ENCODE measurements around the gene STK24. TPM values are rescaled to one million over a fixed set of nuclear protein-coding genes. Genes with fewer than 3 reads are reported as not detected.

STK24 gene
- total RNA-seq, 1 donor from 2014 or later, result 190 TPM

DNA sequence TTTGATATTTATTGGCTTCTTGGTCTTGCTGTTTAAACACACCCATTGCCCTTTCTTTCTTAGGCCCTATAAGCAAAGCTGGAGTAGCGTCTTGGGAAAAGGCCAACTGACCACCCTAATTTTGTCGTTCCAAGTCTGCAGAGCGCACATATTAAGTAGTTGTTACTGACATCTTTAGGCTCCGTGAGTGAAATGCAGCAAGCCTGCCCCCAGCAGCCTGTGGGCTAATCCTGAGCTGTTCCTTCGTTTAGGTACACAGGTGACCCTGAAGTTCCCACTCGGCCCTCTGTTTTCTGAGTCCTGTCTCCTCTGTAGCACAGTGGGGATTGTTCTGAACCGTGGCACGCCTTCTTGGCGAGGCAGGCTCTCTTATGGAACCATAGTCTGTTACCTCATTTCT is 170.5 kb downstream of the STK24 start:
- no peak for DNase-seq (ENCODE audit: low read depth)
- Histone ChIP-seq H3K4me3 (ENCODE audit: low read depth, low read length) (no peak overlapping the region), H3K27me3 (ENCODE audit: control insufficient read depth, insufficient read depth, low read length) (no peaks in the 10 kb centered on the region), H3K36me3 (ENCODE audit: control insufficient read depth, insufficient read depth, low read length) (no peaks in the 10 kb centered on the region)
- TF ChIP-seq, protein P1, sequence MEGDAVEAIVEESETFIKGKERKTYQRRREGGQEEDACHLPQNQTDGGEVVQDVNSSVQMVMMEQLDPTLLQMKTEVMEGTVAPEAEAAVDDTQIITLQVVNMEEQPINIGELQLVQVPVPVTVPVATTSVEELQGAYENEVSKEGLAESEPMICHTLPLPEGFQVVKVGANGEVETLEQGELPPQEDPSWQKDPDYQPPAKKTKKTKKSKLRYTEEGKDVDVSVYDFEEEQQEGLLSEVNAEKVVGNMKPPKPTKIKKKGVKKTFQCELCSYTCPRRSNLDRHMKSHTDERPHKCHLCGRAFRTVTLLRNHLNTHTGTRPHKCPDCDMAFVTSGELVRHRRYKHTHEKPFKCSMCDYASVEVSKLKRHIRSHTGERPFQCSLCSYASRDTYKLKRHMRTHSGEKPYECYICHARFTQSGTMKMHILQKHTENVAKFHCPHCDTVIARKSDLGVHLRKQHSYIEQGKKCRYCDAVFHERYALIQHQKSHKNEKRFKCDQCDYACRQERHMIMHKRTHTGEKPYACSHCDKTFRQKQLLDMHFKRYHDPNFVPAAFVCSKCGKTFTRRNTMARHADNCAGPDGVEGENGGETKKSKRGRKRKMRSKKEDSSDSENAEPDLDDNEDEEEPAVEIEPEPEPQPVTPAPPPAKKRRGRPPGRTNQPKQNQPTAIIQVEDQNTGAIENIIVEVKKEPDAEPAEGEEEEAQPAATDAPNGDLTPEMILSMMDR (IDR thresholded peaks at IDR 0.05; ENCODE audit: insufficient read depth, low read length, poor library complexity, severe bottlenecking), result no peak

- TF ChIP-seq, protein P1 (IDR thresholded peaks at IDR 0.05; ENCODE audit: insufficient read depth, low read length, poor library complexity, severe bottlenecking), result no peak
- Histone ChIP-seq H3K36me3 (ENCODE audit: control insufficient read depth, insufficient read depth, low read length) (no peaks in the 10 kb centered on the region), H3K4me3 (ENCODE audit: low read depth, low read length) (no peak overlapping the region), H3K27me3 (ENCODE audit: control insufficient read depth, insufficient read depth, low read length) (no peaks in the 10 kb centered on the region)
- no peak for DNase-seq (ENCODE audit: low read depth)
Measured at GRCh38 chr13:98405690-98406344, 171.1 kb downstream of the STK24 start.

DNA sequence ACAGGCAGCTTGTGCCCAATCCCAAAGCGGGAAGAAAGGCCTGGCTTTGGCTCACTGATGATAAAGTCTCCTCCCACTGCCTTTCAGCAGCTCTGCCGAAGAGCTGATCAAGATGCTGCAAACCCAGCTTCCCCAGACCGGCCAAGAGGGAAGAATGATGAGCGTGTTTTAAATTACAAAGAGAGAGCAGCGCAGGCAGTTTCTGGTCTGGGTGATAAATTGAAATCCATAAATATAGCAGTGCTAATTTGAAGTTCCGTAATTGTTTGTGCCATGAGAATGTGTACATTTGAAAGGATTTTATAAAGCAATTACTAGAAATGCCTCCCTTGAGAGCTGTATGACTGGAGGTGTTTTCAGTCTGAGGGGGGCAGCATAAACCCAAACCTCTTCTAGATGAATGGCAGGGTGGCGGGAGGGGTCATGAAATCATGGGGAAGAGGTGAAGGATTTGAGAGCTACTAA is 171.8 kb downstream of the STK24 start:
- TF ChIP-seq, protein P1 (IDR thresholded peaks at IDR 0.05; ENCODE audit: insufficient read depth, low read length, poor library complexity, severe bottlenecking), result no peak
- DNase-seq (ENCODE audit: low read depth), result no peak

GRCh38 chr13:98403076-98403475 is 173.8 kb downstream of the STK24 start:
- TF ChIP-seq, protein P1 (IDR thresholded peaks at IDR 0.05; ENCODE audit: insufficient read depth, low read length, poor library complexity, severe bottlenecking), result no peak
- Histone ChIP-seq H3K27me3 (ENCODE audit: control insufficient read depth, insufficient read depth, low read length) (no peaks in the 10 kb centered on the region), H3K36me3 (ENCODE audit: control insufficient read depth, insufficient read depth, low read length) (peaks cover 1% of the 10 kb centered on the region), H3K4me3 (ENCODE audit: low read depth, low read length) (no peak overlapping the region)
- DNase-seq (ENCODE audit: low read depth), result no peak

More for the DNA sequence above, 171.8 kb downstream of the STK24 start:
- H3K27me3 ChIP-seq (ENCODE audit: control insufficient read depth, insufficient read depth, low read length), result no peaks in the 10 kb centered on the region
- no peaks in the 10 kb centered on the region for H3K36me3 ChIP-seq (ENCODE audit: control insufficient read depth, insufficient read depth, low read length)
- H3K4me3 ChIP-seq (ENCODE audit: low read depth, low read length), result no peak overlapping the region

DNA sequence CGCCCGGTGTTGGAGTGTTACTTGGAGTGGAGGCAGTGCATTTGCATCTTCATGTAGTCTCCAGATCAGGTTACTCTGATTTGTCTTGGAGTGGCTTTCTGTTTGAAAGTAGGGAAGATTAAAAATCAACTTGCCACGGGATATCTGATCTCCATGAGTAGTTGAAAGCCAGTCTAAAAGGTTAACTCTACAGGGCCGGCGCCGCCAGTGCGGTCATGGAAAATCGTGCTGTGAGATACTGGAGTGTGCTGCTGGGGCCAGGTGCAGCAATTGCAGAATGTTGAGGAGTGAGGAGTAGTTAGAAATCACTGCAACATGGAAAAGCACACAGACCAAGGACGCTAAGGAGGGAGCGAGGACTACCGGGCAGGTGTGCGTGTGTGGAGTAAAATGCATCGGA is 175.0 kb downstream of the STK24 start:
- Histone ChIP-seq H3K36me3 (ENCODE audit: control insufficient read depth, insufficient read depth, low read length) (peaks cover 1% of the 10 kb centered on the region), H3K4me3 (ENCODE audit: low read depth, low read length) (no peak overlapping the region), H3K27me3 (ENCODE audit: control insufficient read depth, insufficient read depth, low read length) (no peaks in the 10 kb centered on the region)
- no peak for DNase-seq (ENCODE audit: low read depth)
- TF ChIP-seq, protein P1 (IDR thresholded peaks at IDR 0.05; ENCODE audit: insufficient read depth, low read length, poor library complexity, severe bottlenecking), result no peak

DNA sequence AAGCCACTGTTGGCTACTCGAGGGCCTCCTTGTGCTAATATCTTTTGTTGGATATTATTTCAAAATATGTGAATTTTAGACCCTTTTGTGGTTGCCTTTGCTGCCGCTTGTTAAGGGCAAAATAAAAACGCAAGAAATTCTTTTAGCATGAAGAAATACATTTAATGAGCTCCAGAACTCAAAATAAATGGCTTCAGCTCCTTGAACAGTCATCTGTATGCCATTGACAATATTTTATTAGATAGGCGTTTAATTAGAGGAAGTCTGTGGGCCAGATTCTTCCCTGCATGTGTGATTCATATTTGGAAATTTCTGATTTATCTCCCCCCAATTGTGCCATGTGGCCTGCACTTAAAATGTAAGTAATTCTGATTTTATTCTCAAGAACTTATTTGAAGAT is 177.2 kb downstream of the STK24 start:
- no peak for DNase-seq (ENCODE audit: low read depth)
- TF ChIP-seq, protein P1 (IDR thresholded peaks at IDR 0.05; ENCODE audit: insufficient read depth, low read length, poor library complexity, severe bottlenecking), result no peak
- no peaks in the 10 kb centered on the region for H3K27me3 ChIP-seq (ENCODE audit: control insufficient read depth, insufficient read depth, low read length)
- peaks cover 1% of the 10 kb centered on the region for H3K36me3 ChIP-seq (ENCODE audit: control insufficient read depth, insufficient read depth, low read length)
- no peak overlapping the region for H3K4me3 ChIP-seq (ENCODE audit: low read depth, low read length)

Data from kidney epithelial cell (primary cell).